K562 (cell line): ENCODE measurements around the gene PAPOLB. TPM values are rescaled to one million over a fixed set of nuclear protein-coding genes. Genes with fewer than 3 reads are reported as not detected.

Experiments
- ATF4 ChIP-seq: fragments of 450-650 bp; formaldehyde crosslinking; IDR thresholded peaks from 2 replicates; pipeline ENCODE4 v1.4.0; 2022; ENCODE audit warnings: mild to moderate bottlenecking, moderate library complexity
- CBFA2T3 ChIP-seq: fragments of 450-650 bp; IDR thresholded peaks from 2 replicates; pipeline ENCODE4 v1.6.1; 2017
- CBX1 ChIP-seq: sonication (generic); IDR thresholded peaks from 2 replicates; pipeline ENCODE4 v1.6.1; 2016; ENCODE audit warnings: antibody characterized with exemption, low read depth, mild to moderate bottlenecking
- CHAMP1 ChIP-seq: fragments of 450-650 bp; IDR thresholded peaks from 2 replicates; pipeline ENCODE4 v1.6.1; 2016; ENCODE audit warnings: mild to moderate bottlenecking
- E2F6 ChIP-seq, 2 experiments: IDR thresholded peaks; 2 replicates each; pipeline ENCODE4 v1.6.1; 2011; ENCODE audit warnings: borderline replicate concordance in 1 of 2, control low read depth in 1 of 2, low read depth in 1 of 2, low read length in 1 of 2, mild to moderate bottlenecking in 1 of 2, mixed read lengths in 1 of 2, moderate library complexity in 1 of 2; ENCODE audit not compliant: insufficient read depth in 1 of 2, insufficient read length in 1 of 2, poor library complexity in 1 of 2, severe bottlenecking in 1 of 2; ENCODE audit errors: extremely low read depth in 1 of 2
- JUND ChIP-seq, 2 experiments: IDR thresholded peaks; 2 replicates in 1 of 2; 3 replicates in 1 of 2; pipeline ENCODE4 v1.6.1; 2011; ENCODE audit warnings: borderline replicate concordance in 2 of 2, low read depth in 2 of 2, low read length in 2 of 2, improper control_type of control experiment in 1 of 2, missing biosample characterization in 1 of 2, missing genetic modification characterization in 1 of 2, missing genetic modification reagents in 1 of 2
- MTA3 ChIP-seq: fragments of 450-650 bp; formaldehyde crosslinking; IDR thresholded peaks from 2 replicates; pipeline ENCODE4 v1.6.1; 2017; ENCODE audit warnings: mild to moderate bottlenecking, borderline replicate concordance
- RBM39 ChIP-seq: fragments of 200-400 bp; formaldehyde crosslinking; optimal IDR thresholded peaks from 2 replicates; pipeline ENCODE3; 2018; ENCODE audit warnings: low read depth, low read length
- ZC3H11A ChIP-seq: IDR thresholded peaks from 2 replicates; pipeline ENCODE4 v1.6.1; 2012; ENCODE audit warnings: low read depth, low read length, improper control_type of control experiment
- ZKSCAN8 ChIP-seq: fragments of 200-800 bp; sonication (Bioruptor generic); IDR thresholded peaks from 2 replicates; pipeline ENCODE4 v1.6.1; 2016; ENCODE audit warnings: missing genetic modification characterization, missing compliant biosample characterization
- polyA plus RNA-seq, 8 experiments: library from polyadenylated mRNA; depleted of rRNA in 4 of 8; stranded (reverse) in 5 of 8; unstranded in 3 of 8; fragments of >200 nt; fragmentation: Nextera tagmentation in 2 of 8; fragmentation: Illumina TruSeq in 1 of 8; extraction: Ambion mirVana in 2 of 8; extraction: Trizol in 1 of 8; gene quantifications; 2 replicates each; pipeline versions ENCODE4 v1.2.1 to v1.2.3, GENCODE V29; 2011 to 2014; ENCODE audit warnings: inconsistent platforms in 1 of 8, missing spikeins in 1 of 8
- total RNA-seq, 7 experiments: library from RNA; depleted of rRNA in 6 of 7; stranded (reverse); fragments of >200 nt in 6 of 7; fragmentation: Illumina TruSeq in 2 of 7; extraction: Trizol in 2 of 7; gene quantifications; 2 replicates each; pipeline versions ENCODE4 v1.2.1 to v1.2.3, GENCODE V29; 2011 to 2021; ENCODE audit warnings: low replicate concordance in 1 of 7
- TF ChIP-seq, protein P1 (sequence below): sonication (generic); formaldehyde crosslinking; IDR thresholded peaks from 2 replicates; pipeline ENCODE4 v1.8.1; 2023; ENCODE audit warnings: mild to moderate bottlenecking, missing genetic modification reagents
- TF ChIP-seq, protein P2 (sequence below): IDR thresholded peaks from 3 replicates; pipeline ENCODE4 v1.6.1; 2011; ENCODE audit warnings: borderline replicate concordance, mild to moderate bottlenecking, moderate library complexity; ENCODE audit not compliant: insufficient read length; ENCODE audit errors: extremely low read depth
- TF ChIP-seq, protein P3 (sequence below): fragments of 450-650 bp; IDR thresholded peaks from 2 replicates; pipeline ENCODE4 v1.6.1; 2017; ENCODE audit warnings: mild to moderate bottlenecking, moderate library complexity

The PAPOLB gene
- total and polyA plus RNA-seq, 9 of the 15 experiments (the other 6 are each of a cell fraction or from before 2014, with no cell fraction given): 0.04 to 0.33 (median 0.16) TPM; not detected in 4

GRCh38 chr7:4882169-4883032 lies 20.6 kb upstream of the PAPOLB start (continued):
- no peak for TF ChIP-seq CHAMP1
- no peak for TF ChIP-seq RBM39
- no peak for TF ChIP-seq CBX1
- TF ChIP-seq, protein P1, sequence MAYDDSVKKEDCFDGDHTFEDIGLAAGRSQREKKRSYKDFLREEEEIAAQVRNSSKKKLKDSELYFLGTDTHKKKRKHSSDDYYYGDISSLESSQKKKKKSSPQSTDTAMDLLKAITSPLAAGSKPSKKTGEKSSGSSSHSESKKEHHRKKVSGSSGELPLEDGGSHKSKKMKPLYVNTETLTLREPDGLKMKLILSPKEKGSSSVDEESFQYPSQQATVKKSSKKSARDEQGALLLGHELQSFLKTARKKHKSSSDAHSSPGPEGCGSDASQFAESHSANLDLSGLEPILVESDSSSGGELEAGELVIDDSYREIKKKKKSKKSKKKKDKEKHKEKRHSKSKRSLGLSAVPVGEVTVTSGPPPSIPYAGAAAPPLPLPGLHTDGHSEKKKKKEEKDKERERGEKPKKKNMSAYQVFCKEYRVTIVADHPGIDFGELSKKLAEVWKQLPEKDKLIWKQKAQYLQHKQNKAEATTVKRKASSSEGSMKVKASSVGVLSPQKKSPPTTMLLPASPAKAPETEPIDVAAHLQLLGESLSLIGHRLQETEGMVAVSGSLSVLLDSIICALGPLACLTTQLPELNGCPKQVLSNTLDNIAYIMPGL (CRISPR knock-in tag): no peak
- TF ChIP-seq CBFA2T3: peak; percentile 35; the same call in 1 of the 2 replicates
- TF ChIP-seq ZC3H11A: no peak
- TF ChIP-seq JUND (IDR thresholded peaks at IDR 0.05; ENCODE audit: borderline replicate concordance, low read depth, low read length): 0 out of 2 replicates have a peak, but pooled peaks have one; percentile 26
- no peak for TF ChIP-seq JUND (tag; IDR thresholded peaks at IDR 0.05; ENCODE audit: borderline replicate concordance, low read depth, low read length)
- TF ChIP-seq E2F6 (IDR thresholded peaks at IDR 0.05; ENCODE audit: borderline replicate concordance in 1 of 2, extremely low read depth in 1 of 2, insufficient read depth in 1 of 2, insufficient read length in 1 of 2, low read depth in 1 of 2, low read length in 1 of 2, poor library complexity in 1 of 2, severe bottlenecking in 1 of 2): peak in 1 of 2 experiments; percentile 44
- no peak for TF ChIP-seq ZKSCAN8 (CRISPR knock-in tag)
- TF ChIP-seq, protein P2, sequence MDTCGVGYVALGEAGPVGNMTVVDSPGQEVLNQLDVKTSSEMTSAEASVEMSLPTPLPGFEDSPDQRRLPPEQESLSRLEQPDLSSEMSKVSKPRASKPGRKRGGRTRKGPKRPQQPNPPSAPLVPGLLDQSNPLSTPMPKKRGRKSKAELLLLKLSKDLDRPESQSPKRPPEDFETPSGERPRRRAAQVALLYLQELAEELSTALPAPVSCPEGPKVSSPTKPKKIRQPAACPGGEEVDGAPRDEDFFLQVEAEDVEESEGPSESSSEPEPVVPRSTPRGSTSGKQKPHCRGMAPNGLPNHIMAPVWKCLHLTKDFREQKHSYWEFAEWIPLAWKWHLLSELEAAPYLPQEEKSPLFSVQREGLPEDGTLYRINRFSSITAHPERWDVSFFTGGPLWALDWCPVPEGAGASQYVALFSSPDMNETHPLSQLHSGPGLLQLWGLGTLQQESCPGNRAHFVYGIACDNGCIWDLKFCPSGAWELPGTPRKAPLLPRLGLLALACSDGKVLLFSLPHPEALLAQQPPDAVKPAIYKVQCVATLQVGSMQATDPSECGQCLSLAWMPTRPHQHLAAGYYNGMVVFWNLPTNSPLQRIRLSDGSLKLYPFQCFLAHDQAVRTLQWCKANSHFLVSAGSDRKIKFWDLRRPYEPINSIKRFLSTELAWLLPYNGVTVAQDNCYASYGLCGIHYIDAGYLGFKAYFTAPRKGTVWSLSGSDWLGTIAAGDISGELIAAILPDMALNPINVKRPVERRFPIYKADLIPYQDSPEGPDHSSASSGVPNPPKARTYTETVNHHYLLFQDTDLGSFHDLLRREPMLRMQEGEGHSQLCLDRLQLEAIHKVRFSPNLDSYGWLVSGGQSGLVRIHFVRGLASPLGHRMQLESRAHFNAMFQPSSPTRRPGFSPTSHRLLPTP: no peak
- TF ChIP-seq, protein P3, sequence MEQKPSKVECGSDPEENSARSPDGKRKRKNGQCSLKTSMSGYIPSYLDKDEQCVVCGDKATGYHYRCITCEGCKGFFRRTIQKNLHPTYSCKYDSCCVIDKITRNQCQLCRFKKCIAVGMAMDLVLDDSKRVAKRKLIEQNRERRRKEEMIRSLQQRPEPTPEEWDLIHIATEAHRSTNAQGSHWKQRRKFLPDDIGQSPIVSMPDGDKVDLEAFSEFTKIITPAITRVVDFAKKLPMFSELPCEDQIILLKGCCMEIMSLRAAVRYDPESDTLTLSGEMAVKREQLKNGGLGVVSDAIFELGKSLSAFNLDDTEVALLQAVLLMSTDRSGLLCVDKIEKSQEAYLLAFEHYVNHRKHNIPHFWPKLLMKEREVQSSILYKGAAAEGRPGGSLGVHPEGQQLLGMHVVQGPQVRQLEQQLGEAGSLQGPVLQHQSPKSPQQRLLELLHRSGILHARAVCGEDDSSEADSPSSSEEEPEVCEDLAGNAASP: no peak
- no peak for TF ChIP-seq ATF4 (CRISPR knock-in tag)
- no peak for TF ChIP-seq MTA3
